Activated CD8-positive, alpha-beta memory T cell treated with anti-CD3 and anti-CD28 coated beads, Interleukin-2, amount 50 U/mL, for 4 hours (primary cell): Measurements from ENCODE around the gene SHISA7.
"Not testable (repeated sequence)": the region's sequence is repeated elsewhere in the genome, so short reads cannot be mapped to it uniquely, and the experiment has no call there.

Experiments used
- DNase-seq: peaks from one replicate; pipeline ENCODE4 v3.0.0-alpha.2; 2020

SHISA7 gene

DNA sequence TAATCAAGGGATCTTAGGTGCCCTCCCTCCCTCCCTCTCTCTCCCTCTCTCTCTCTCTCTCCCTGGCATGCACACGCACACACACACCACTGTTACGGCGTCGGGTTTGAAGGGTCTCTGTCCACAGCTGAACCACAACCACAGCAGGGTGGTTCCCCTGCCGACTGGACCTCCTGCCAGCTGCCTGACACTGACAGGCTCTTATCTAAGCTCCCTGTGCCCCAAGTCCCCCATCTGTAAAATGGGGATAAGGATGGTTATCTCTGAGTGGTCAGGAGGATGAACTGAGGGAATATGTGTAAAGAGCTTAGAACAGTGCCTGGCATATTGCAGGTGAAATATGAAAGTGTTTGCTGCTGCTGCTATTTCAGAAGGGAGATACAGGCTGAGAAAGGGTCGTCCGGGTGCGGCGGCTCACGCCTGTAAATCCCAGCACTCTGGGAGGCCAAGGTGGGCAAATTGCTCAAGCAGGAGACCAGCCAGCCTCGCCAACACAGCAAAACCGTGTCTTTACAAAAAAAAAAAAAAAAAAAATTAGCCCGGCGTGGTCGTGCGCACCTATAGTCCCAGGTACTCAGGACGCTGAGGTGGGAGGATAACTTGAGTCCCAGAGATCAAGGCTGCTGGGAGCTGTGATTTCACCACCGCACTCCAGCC, 852 bp upstream of the SHISA7 start:
- no peak for DNase-seq

DNA sequence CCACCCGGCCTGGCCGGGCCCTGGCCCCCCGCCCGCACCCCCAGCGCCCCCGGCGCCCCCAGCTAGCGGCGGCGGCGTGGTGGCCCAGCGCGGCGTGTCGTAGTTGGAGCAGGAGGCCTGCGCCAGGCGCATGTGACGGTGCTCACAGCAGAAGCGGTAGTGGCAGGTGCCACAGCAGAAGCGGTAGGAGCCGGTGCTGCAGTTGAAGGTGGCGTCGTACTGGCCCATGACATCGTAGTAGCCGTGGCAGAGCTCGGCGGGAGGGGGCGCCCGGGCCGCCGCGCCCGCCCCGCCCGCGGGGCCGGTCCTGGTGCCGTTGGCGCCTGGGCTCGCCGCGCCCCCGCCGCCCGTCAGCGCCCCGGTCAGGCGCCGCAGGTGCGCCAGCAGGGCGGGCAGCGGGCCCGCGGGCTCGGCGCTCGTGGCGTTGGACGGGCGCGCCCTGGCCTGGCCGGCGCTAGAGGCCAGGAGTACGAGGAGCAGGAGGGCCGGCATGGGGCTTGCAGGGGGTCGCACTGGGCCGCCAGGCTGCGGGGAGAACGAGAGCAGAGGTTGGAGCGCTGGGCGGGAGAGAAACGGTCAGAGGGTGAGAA, 633 bp downstream of the SHISA7 start:
- no peak for DNase-seq

DNA sequence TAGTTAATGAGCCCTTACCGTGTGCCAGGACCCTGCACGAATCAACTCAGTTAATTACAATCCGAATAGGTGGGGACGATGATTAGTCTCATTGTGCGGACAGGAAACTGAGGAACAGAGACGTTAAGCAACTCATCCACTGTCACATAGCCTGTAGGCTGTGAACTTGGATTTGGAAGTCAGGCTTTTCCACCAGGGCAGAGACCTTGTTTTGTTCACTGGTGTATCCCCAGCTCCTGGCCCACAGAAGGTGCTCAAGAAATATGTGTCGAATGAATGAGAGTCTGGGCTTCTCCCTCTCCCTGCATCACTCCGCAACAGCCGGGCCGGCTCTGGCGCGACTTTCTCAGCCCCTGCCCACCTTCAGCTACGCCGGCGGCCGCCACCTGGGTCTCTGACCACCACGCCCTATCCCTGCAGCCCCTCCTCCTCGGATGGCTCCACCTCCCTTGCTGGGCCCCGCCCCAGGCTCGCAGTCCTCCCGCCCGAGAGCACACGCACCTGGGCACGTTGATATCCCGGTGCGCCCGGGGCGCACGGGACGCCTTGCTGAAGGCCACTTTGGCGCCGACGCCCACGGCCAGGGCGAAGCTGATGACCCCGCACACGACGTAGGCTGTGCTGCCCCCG, 1.3 kb downstream of the SHISA7 start:
- DNase-seq: no peak

DNA sequence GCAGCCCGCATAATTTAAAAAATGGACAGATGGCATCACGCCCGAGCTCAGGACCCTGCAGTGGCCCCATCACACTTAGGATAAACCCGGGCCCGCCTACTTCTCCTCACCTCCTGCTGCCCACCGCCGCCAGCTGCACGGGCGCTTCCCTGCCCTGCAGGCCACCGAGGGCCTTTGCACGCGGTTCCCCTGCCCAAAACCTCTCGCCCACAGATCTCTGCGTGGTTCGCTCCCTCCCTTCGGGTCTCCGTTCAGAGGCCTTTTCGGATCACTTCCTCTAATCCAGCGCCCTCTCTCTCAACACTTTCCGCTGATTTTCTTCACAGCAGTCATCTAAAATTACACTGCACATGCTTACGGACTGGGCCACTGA, 1.8 kb downstream of the SHISA7 start:
- DNase-seq: no peak

DNA sequence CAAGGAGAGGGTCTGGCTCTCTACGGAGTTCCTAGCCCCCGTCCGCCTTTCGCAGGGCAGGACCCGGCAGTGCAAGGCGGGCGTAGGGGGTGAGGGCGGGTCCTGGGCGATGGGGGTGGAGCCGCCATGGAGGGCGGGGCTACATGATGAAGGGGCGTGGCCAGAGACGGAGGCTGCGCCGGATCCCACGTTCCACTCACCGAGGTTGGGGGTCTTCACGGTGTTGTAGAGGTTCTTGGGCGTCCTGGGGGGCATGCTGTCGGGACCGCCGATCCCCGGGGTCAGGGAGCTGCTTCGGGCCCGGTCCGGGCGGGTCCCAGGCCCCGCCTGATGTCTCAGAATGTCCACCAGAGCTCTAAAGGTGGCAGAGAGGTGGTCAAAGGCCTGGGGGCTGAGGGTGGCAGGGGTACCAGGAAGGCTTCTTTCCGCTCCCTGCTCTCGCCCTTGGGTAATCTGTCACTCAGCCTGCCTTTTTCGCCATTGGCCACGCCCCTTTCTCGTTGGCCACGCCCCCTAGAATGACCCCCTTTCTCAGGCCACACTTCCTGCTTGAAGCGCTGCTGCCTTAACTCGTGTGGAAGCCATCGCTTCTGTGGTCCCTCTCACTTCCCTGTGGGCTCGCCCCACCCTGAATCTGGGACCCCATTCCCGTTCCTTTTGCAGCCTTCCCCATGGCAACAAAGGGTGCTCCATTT, 2.5 kb downstream of the SHISA7 start:
- no peak for DNase-seq

DNA sequence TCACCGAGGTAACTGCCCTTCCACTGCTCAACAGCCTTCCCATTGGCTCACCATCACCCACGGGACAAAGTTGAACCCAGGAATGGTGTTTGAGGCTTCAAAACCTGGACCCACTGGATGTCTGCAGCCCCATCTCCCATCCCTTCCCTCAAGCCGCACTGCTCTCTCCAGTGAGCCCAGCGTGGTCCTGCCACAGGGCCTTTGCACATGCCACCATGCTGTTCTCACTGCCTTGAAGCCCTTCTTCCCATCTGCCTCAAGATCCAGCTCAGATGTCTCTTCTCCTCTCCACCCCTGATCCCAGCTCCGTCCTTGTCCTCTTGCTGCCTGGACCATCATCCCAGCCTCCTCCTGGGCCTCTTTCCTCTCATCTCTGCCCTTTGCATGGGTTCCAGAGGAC, 4.0 kb downstream of the SHISA7 start:
- DNase-seq: no peak

DNA sequence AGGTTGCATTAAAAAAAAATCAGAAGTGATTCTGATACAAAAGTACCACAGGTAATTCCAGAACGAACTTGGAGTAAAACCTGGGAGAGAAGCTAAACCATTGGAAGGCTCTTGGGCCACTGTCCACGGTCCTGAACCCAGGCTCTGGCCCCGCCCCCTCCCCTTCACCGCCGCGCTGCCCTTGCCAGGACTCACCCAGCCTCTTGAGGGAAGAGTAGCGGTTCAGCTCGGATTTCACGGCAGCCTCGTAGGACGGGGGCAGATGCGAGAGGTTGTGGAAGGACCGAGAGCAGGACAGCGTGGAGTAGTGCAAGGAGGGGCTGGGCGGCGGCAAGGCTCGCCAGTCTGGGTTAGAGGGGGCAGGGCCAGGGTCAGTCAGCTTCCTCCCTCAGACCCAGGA, 5.7 kb downstream of the SHISA7 start:
- no peak for DNase-seq

DNA sequence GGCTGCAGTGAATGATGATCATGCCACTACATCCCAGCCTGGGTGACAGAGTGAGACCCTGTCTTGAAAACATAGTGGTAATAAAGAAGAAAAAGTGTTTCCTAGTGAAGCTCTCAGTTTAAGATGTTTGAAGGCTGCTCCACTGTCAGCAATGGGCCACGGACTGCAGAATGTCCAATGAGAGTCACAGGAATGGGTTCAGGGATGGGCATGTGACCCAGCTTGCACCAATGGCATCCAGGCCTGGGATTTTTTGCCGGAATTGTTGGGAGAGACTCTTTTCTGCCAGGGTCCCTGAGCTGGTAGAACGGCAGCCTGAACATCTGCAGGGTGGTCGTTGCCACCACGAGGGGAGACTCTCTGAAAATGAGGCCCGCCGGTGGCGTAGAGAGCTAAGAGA, 6.3 kb downstream of the SHISA7 start:
- DNase-seq: no peak

DNA sequence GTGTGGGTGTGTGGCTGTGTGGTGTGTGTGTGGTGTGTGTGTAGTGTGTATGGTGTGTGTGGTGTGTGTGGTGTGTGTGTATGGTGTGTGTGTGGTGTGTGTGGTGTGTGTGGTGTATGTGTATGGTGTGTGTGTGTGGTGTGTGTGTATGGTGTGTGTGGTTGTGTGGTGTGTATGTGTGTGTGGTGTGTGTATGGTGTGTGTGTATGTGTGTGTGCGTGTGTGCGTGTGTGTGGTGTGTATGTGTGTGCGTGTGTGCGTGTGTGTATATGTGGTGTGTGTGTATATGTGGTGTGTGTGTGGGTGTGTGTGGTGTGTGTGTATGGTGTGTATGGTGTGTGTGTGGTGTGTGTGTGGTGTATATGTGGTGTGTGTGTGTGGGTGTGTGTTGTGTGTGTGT, 8.1 kb downstream of the SHISA7 start:
- DNase-seq: no peak

DNA sequence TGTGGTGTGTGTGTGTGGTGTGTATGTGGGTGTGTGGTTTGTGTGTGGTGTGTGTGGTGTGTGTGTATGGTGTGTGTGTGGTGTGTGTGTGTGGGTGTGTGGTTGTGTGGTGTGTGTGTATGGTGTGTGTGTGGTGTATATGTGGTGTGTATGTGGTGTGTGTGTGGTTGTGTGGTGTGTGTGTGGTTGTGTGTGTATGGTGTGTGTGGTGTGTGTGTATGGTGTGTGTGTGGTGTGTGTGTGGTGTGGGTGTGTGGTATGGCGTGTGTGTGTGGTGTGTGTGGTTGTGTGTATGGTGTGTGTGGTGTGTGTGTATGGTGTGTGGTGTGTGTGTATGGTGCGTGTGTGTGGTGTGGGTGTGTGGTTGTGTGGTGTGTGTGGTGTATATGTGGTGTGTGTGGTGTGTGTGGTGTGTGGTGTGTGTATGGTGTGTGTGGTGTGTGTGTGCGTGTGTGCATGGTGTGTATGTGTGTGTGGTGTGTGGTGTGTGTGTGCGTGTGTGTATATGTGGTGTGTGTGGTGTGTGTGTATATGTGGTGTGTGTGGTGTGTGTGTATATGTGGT, 8.7 kb downstream of the SHISA7 start:
- DNase-seq: no peak

DNA sequence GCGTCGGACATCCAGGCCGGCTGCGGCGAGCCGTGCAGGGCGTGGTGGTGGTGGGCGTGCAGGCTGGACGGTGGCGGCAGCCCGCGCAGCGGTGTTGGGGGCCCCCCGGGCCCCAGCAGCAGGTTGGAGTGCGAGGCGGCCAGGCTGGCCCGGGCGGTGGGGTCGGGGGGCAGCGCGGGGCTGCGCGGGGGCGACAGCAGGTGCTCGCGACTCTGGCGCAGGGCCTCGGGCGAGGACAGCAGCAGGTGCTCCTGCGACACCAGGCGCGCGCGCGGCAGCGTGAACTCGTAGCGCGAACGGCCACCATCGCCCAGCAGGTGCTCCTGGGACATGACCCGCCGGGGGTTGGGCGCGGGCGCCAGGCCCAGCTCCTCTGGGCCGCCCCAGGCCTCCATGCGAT, 9.8 kb downstream of the SHISA7 start:
- no peak for DNase-seq

DNA sequence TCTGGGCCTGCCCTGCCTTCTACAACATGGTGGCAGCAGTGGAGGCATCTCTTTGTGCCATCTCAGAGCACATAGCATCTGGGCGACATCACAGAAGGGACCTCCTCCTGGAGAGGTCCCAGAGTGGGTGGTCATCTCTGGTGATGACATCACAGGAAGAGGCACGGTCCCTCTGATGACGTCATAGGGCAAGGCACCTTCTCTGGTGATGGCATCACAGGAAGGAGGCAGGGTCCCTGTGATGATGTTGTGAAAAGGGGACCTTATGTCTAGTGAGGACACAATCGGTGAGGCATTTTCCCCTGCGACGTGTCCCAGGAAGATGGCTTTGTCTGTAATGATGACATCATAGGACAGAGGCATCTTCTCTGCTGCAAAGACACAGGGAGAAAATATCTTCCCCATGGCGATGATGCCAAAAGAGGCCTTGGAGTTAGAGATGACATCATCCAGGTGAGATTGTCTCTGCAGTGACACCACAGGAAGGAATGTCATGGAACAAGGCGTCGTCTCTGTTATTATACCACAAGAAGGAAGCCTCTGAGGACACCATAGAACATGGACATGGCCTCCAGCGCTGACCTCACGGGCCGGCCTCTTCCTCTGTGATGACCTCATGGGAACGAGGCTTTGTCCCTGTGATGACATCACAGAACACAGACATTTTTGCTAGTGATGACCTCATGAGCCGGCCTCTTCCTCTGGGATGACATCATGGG, 10.7 kb downstream of the SHISA7 start:
- DNase-seq: no peak

DNA sequence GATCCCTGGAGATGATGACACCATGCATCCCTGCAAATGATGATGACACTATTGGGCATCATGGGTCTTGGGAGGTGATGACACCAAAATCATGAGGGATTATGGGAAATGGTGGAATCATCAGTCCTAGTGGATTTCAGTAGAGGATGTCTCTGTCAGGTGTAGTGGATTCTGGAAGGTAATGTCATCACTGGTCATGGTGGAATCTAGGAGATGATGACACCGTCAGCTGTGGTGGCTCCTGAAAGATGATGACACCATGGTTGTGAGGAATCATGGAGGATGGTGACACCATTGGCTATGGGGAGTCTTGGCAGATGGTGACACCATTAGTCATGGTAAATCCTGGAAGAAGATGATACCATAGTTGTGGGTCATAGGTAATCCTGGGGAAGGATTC, 11.9 kb downstream of the SHISA7 start:
- no peak for DNase-seq

DNA sequence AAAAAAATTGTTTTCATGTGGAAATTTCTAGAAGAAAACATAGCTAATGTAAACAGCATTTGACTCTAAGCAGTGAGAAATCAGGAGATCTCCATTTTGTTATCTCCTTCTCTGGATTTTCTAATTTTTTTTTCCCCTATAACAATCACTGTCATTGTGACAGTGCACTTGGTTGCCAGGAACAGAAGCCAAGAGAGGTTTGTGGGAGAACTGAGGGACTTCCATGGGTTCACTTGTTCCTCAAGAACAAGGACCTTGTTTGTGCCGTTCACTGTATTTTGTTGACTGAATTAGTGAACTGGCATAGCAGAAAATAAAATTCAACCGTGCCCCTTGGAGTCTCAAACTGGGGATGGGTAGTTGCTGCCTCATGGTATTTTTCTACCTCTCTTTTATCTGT, 17.1 kb downstream of the SHISA7 start:
- DNase-seq: no peak

DNA sequence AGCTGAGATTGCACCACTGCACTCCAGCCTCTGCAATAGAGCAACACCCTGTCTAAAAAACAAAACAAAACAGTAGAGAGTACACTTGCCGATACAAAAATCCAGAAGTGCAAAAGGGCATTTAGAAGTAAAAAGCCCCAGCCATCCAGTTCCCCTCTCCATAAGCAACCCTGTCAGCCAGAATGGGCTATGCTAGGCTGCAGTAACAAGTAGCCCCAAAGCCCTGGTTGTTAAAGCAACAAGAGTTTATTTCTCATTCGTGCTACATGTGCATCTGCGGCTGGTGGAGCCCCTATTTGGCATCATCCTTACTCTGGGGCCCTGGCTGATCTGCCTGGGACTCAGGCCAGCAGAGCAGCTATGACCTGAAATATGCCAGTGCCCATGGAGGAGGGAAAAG, 18.6 kb downstream of the SHISA7 start:
- no peak for DNase-seq

DNA sequence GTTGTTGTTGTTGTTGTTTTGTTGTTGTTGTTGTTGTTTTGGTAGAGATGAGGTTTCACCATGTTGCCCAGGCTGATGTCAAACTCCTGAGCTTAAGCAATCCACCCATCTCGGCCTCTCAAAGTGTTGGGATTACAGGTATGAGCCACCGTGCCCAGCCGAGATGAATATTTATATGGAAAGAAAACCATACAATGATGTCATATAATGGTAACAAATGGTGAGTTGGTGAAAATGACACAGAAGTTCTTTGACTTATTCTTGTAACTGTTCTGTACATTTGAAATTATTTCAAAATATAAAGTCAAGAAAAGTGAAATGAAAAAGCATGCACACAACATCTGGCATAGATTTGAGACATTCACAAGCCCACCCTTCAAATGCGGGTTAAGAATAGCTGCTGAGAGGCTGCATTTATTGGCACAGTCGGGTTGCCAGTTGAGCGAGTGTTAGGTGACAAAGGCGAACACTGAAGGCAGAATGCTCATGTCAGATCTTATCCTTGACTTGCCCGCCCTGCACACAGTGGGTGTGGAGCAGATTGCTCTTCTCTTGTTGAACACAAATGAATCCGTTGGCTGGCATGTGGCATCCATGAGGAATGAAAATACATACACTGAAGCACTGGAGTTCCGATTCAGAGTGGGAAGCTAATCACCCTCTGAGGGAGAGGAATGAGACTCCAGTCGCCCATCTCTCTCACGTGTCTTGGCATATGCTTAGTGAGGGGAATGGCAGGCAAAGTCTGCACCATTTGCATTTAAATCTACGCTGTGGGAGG, 19.7 kb downstream of the SHISA7 start:
- DNase-seq: no peak

DNA sequence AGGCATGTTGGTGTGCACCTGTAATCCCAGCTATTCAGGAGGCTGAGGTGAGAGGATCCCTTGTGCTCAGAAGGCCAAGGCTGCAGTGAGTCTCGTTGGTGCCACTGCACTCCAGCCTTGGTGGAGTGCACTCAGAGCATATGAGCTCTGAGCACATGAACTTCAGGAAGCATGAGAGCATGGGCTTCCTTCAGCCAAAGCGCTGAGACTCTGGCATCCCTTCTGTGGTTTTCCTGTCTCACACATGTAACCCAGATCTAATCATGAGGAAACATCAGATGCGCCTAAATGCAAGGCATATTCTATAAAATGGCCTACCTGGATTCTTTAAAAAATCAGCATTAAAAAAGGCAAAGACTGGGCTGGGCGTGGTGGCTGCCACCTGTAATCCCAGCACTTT, 21.8 kb downstream of the SHISA7 start:
- not testable (repeated sequence) for DNase-seq

DNA sequence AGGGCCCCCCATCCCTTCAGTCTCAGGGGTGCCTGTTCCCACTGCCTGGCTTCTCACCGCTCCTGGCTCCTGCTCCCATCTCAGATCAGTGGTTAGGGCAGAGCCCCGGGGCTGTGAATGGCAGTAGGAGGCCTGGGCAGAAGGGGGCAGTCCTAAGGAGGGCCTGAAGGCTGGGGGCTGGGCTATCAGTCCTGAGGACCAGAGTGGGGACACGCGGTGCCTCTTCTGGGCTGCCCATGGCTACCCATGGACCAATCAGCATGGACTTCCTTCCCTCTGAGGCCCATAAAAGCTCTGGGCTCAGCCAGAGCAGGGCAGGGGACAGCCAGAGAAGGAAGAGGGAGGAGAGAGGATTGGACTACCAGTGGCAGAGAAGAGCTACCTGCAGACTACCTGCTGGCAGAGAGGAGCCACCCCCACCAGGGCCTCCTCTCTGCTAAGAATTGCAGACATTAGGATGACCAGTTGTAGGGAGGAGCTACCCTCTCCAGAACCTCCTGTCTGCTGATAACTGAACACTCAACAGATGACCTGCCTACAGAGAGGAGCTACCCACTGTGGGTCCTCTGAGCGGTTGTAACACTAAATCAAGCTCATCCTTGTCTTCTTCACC, 23.4 kb downstream of the SHISA7 start:
- DNase-seq: no peak

DNA sequence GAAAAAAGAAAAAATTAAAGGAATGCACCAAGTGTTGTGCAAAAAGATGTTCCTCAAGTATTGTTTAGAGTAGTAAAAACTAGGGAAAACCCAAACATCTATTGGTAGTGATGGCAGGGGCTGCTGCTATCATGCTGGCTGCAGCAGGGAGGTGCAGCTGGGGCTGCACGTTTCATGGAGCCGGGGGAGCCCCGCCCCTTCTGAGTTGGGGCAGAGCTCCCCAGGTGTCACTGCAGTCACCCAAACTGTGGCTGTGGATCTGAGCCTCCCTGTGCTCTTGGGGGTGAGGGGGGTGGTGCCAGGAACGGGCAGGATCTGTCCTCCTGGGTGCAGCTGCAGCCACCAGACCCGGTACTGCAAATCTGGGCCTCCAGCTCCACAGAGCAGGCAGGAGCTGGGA, 24.0 kb downstream of the SHISA7 start:
- no peak for DNase-seq

DNA sequence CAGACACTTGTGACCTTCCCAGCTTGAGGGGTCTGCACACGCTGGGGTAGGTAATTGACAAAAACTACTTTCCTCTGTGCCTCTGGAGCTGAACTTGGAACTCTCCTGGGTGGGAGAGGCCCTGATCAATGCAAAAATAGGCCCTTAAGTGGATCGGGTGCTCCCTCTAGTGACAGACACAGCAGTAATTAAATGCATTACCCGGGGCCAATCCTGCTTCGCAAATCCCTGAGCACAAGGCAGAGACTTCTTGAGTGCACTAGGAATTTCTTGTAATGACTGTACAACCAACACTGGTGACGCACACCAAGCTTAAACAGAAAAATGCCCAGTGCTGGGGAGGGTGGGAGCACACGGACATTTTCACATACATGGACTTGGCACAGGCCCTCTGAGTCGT, 24.9 kb downstream of the SHISA7 start:
- peak; percentile 52 for DNase-seq

DNA sequence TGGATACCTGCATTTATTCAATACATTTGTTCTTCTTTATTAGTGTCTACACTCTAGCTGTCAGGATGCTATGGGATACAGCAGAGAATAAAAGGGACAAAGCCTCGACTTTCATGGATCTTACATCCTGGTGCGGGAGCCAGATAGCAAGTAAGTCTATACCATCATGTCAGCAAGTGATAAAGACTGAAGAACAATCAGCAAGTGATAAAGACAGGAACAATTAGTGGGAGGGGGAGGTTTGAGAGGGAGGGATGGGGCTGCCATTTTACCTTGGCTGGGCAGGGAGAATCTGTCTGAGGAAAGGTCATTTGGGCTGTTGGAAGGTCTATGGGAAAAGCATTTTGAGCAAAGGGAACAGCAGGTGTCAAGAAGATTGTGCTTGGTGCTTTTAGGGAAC, 32.9 kb downstream of the SHISA7 start:
- DNase-seq: no peak

DNA sequence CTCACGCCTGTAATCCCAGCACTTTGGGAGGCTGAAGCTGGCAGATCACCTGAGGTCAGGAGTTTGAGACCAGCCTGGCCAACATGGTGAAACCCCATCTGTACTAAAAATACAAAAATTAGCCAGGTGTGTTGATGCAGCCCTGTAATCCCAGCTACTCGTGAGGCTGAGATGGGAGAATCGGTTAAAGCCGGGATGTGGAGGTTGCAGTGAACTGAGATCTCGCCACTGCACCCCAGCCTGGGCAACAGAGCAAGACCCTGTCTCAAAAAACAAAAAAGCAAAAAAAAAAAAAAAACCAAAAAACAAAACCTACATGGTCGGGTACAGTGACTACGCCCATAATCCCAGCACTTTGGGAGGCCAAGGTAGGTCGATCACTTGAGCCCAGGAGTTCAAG, 33.9 kb downstream of the SHISA7 start:
- DNase-seq: not testable (repeated sequence)
